ENCODE data around the gene MGST2.
"Not testable (repeated sequence)": the region's sequence is repeated elsewhere in the genome, so short reads cannot be mapped to it uniquely, and the experiment has no call there.

The MGST2 gene

GRCh38 chr4:139672732-139673131 lies 7.1 kb downstream of the MGST2 start:
- DNase-seq, result no peak

GRCh38 chr4:139674875-139675550 lies 9.4 kb downstream of the MGST2 start:
- no peak for DNase-seq

- no peak for DNase-seq
Observed at GRCh38 chr4:139675651-139676050, 10.0 kb downstream of the MGST2 start.

GRCh38 chr4:139676365-139676764 lies 10.7 kb downstream of the MGST2 start:
- no peak for DNase-seq

GRCh38 chr4:139676913-139677585 lies 11.4 kb downstream of the MGST2 start:
- no peak for DNase-seq

- DNase-seq, result no peak
Observed at GRCh38 chr4:139682309-139682708, 16.7 kb downstream of the MGST2 start.

- no peak for DNase-seq
Observed at GRCh38 chr4:139682741-139683151, 17.1 kb downstream of the MGST2 start.

GRCh38 chr4:139684351-139684750 lies 18.7 kb downstream of the MGST2 start:
- DNase-seq, result no peak

- no peak for DNase-seq
Observed at GRCh38 chr4:139685180-139685579, 19.6 kb downstream of the MGST2 start.

GRCh38 chr4:139686130-139686529 lies 20.5 kb downstream of the MGST2 start:
- no peak for DNase-seq

- no peak for DNase-seq
Observed at GRCh38 chr4:139686988-139687387, 21.4 kb downstream of the MGST2 start.

GRCh38 chr4:139689093-139689722 lies 23.6 kb downstream of the MGST2 start:
- no peak for DNase-seq

GRCh38 chr4:139690419-139690818 lies 24.8 kb downstream of the MGST2 start:
- no peak for DNase-seq

GRCh38 chr4:139692309-139693012 lies 26.8 kb downstream of the MGST2 start:
- DNase-seq, result no peak

GRCh38 chr4:139694522-139695107 lies 29.0 kb downstream of the MGST2 start:
- no peak for DNase-seq

- DNase-seq, result no peak
Observed at GRCh38 chr4:139696491-139696890, 30.9 kb downstream of the MGST2 start.

GRCh38 chr4:139698167-139698925 lies 32.7 kb downstream of the MGST2 start:
- not testable (repeated sequence) for DNase-seq

- no peak for DNase-seq
Observed at GRCh38 chr4:139700568-139700967, 34.9 kb downstream of the MGST2 start.

GRCh38 chr4:139704915-139705485 lies 39.4 kb downstream of the MGST2 start:
- DNase-seq, result no peak

GRCh38 chr4:139709660-139710059 lies 44.0 kb downstream of the MGST2 start:
- DNase-seq, result no peak

GRCh38 chr4:139710073-139710472 lies 44.5 kb downstream of the MGST2 start:
- no peak for DNase-seq

GRCh38 chr4:139711461-139711860 lies 45.8 kb downstream of the MGST2 start:
- no peak for DNase-seq

Measured in NCI-H1436 treated with DMSO at 0.1 percent for 48 hours (cell line).